SU-DHL-6 (cell line): ENCODE data around the gene GPHN.

ENCODE experiments used
- EZH2phosphoT487 ChIP-seq: fragments of 200-600 bp; sonication (generic), shearing (Covaris generic); conservative IDR thresholded peaks from 2 replicates; pipeline ENCODE4 v1.6.1; 2018; ENCODE audit warnings: mild to moderate bottlenecking, antibody characterized with exemption, low read length, moderate library complexity, mixed read lengths
- TF ChIP-seq, protein P1 (sequence below): fragments of 200-600 bp; sonication (generic); IDR thresholded peaks from one replicate; pipeline ENCODE4 v1.5.1; 2017; ENCODE audit warnings: antibody characterized with exemption, mild to moderate bottlenecking, low read length, moderate library complexity; ENCODE audit not compliant: insufficient read depth, poor library complexity, severe bottlenecking

DNA sequence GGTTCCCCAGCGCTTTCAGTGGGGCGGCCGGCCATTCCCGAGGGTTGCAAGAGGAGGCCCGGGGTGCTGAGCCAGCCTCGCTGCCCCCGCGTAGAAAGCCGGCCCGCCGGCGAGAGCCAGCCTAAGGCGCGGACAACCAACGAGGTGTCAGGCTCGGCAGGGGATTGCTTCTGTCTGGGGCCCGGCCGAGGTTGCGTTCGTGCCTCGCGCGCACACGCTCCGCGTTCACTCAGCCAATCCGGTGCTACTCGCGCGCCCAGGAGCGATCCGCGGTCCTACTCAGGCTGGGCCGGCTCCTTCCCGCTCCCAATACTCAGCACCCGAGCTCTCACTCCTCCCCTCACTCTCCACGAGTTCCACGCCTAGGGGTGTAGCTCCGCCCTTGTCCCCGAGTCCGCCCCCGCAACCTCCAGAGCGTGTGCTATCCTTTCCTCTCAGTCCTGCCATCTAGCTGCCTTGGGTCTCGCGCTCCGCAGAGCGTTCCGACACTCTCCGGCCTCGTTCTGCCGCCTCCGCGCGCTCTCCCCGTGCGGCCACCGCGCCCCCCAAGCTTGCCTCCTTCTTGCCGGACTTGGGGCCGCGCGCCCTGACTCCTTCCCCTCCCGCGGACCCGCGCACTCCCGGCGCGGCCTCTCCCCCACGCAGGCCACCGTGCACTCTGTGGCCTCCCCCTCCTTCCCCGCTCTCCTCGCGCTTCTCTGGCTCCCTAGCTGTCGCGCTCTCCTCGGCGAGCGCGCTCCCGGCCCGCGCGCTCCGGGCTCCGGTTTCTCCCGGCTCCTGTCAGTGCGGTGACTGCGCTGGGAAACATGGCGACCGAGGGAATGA is at the start of gene GPHN:
- TF ChIP-seq, protein P1, sequence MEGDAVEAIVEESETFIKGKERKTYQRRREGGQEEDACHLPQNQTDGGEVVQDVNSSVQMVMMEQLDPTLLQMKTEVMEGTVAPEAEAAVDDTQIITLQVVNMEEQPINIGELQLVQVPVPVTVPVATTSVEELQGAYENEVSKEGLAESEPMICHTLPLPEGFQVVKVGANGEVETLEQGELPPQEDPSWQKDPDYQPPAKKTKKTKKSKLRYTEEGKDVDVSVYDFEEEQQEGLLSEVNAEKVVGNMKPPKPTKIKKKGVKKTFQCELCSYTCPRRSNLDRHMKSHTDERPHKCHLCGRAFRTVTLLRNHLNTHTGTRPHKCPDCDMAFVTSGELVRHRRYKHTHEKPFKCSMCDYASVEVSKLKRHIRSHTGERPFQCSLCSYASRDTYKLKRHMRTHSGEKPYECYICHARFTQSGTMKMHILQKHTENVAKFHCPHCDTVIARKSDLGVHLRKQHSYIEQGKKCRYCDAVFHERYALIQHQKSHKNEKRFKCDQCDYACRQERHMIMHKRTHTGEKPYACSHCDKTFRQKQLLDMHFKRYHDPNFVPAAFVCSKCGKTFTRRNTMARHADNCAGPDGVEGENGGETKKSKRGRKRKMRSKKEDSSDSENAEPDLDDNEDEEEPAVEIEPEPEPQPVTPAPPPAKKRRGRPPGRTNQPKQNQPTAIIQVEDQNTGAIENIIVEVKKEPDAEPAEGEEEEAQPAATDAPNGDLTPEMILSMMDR: no peak
- TF ChIP-seq EZH2phosphoT487: no peak
